ENCODE measurements around the gene TRAF3IP1. TPM values are rescaled to one million over a fixed set of nuclear protein-coding genes. Genes with fewer than 3 reads are reported as not detected.
A peak's percentile ranks its signal among the peaks of the same experiment; 100 is the strongest.

The TRAF3IP1 gene
- total and polyA plus RNA-seq, 2 of the 13 experiments (the other 11 are each of a cell fraction or from before 2014, with no cell fraction given): 4.1 to 12.9 TPM

GRCh38 chr2:238449909-238450417 is 129.6 kb downstream of the TRAF3IP1 start (continued):
- TF ChIP-seq HNF1A (IDR thresholded peaks at IDR 0.05; ENCODE audit: low read depth): peak; percentile 81
- TF ChIP-seq HNF1A (CRISPR knock-in tag; IDR thresholded peaks at IDR 0.05; ENCODE audit: borderline replicate concordance): peak; percentile 95
- peak; percentile 70; the same call in 1 of the 2 replicates for TF ChIP-seq ZFP82 (CRISPR knock-in tag; IDR thresholded peaks at IDR 0.05; ENCODE audit: borderline replicate concordance)
- peak; percentile 71; the same call in 1 of the 2 replicates for TF ChIP-seq ZBTB49 (CRISPR knock-in tag; IDR thresholded peaks at IDR 0.05; ENCODE audit: borderline replicate concordance)
- TF ChIP-seq RNF219 (CRISPR knock-in tag; IDR thresholded peaks at IDR 0.05): no peak
- TF ChIP-seq STAT6 (CRISPR knock-in tag; IDR thresholded peaks at IDR 0.05; ENCODE audit: borderline replicate concordance): peak; percentile 82
- TF ChIP-seq POLR2G (IDR thresholded peaks at IDR 0.05; ENCODE audit: low read depth, low read length): no peak
- TF ChIP-seq KMT2B (CRISPR knock-in tag; IDR thresholded peaks at IDR 0.05): peak; percentile 56; the same call in 1 of the 2 replicates
- 0 out of 2 replicates have a peak, but pooled peaks have one; percentile 57 for TF ChIP-seq BRD4 (CRISPR knock-in tag; IDR thresholded peaks at IDR 0.05)
- TF ChIP-seq FUBP1 (CRISPR knock-in tag; IDR thresholded peaks at IDR 0.05; ENCODE audit: borderline replicate concordance): no peak
- TF ChIP-seq ZNF362 (CRISPR knock-in tag; IDR thresholded peaks at IDR 0.05; ENCODE audit: borderline replicate concordance): peak; percentile 60; the same call in 1 of the 2 replicates
- TF ChIP-seq ZNF557 (CRISPR knock-in tag; IDR thresholded peaks at IDR 0.05): peak; percentile 92; the same call in 1 of the 2 replicates
